NB4 (cell line): ENCODE data around the gene ING3.

Experiments
- POLR2A ChIP-seq: IDR thresholded peaks from 2 replicates; pipeline ENCODE4 v1.6.1; 2011; ENCODE audit warnings: mild to moderate bottlenecking; ENCODE audit not compliant: insufficient read length; ENCODE audit errors: extremely low read depth
- TF ChIP-seq, protein P1 (sequence below): IDR thresholded peaks from one replicate; pipeline ENCODE4 v1.5.1; 2012; ENCODE audit warnings: low read depth, low read length

DNA sequence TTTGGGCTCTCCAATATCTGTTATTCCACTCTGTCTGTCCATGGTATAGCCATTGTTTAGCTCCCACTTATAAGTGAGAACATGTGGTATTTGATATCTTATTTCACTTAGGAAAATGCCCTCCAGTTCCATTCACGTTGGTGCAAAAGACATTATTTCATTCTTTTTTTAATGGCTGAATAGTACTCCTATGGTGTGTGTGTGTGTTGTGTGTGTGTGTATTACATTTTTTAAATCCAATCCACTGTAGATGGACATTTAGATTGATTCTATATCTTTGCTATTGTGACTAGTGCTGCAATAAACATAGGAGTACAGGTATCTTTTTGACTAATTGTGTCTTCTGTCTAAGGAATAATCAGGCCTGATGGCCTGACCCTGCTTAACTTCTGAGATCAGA is 30.5 kb downstream of the ING3 start:
- TF ChIP-seq, protein P1, sequence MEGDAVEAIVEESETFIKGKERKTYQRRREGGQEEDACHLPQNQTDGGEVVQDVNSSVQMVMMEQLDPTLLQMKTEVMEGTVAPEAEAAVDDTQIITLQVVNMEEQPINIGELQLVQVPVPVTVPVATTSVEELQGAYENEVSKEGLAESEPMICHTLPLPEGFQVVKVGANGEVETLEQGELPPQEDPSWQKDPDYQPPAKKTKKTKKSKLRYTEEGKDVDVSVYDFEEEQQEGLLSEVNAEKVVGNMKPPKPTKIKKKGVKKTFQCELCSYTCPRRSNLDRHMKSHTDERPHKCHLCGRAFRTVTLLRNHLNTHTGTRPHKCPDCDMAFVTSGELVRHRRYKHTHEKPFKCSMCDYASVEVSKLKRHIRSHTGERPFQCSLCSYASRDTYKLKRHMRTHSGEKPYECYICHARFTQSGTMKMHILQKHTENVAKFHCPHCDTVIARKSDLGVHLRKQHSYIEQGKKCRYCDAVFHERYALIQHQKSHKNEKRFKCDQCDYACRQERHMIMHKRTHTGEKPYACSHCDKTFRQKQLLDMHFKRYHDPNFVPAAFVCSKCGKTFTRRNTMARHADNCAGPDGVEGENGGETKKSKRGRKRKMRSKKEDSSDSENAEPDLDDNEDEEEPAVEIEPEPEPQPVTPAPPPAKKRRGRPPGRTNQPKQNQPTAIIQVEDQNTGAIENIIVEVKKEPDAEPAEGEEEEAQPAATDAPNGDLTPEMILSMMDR, result no peak
- no peak for TF ChIP-seq POLR2A
